GM20431 (cell line): Measurements from ENCODE around the gene NLRC4.
"Not testable (repeated sequence)": the region's sequence is repeated elsewhere in the genome, so short reads cannot be mapped to it uniquely, and the experiment has no call there.

ENCODE experiments used
- in situ Hi-C: fragments of 300-500 bp; cut with MseI, MboI; formaldehyde crosslinking; loops from one replicate; pipeline ENCODE4 v1.15.0; 2020; ENCODE audit warnings: low sequenced_read_pairs; ENCODE audit not compliant: unreplicated experiment

NLRC4 gene

GRCh38 chr2:32264422-32265105, at the start of gene NLRC4:
TSS of gene NLRC4 (minus strand) at chr2:32264886. CDS start at chr2:32256775, 8,111 bp downstream.
- in situ Hi-C loops: no loop called here

GRCh38 chr2:32310577-32310976, 45.9 kb upstream of the NLRC4 start:
- in situ Hi-C loops: no loop called here

- in situ Hi-C loops: not testable (repeated sequence)
Observed at GRCh38 chr2:32293966-32294562, 29.4 kb upstream of the NLRC4 start.

GRCh38 chr2:32293493-32293892, 28.8 kb upstream of the NLRC4 start:
- in situ Hi-C loops: not testable (repeated sequence)

- in situ Hi-C loops: no loop called here
Observed at GRCh38 chr2:32291746-32292145, 27.1 kb upstream of the NLRC4 start.

- in situ Hi-C loops: no loop called here
Observed at GRCh38 chr2:32290000-32290339, 25.3 kb upstream of the NLRC4 start.

GRCh38 chr2:32289165-32289999, 24.7 kb upstream of the NLRC4 start:
- in situ Hi-C loops: no loop called here

- in situ Hi-C loops: no loop called here
Observed at GRCh38 chr2:32284321-32284720, 19.6 kb upstream of the NLRC4 start.

- in situ Hi-C loops: no loop called here
Observed at GRCh38 chr2:32278478-32278853, 13.8 kb upstream of the NLRC4 start.

GRCh38 chr2:32277674-32278477, 13.2 kb upstream of the NLRC4 start, which contains the start of gene YIPF4:
TSS of gene YIPF4 (plus strand) at chr2:32277904. CDS start at chr2:32278156, 252 bp downstream.
- in situ Hi-C loops: no loop called here

- in situ Hi-C loops: no loop called here
Observed at GRCh38 chr2:32277363-32277673, 12.6 kb upstream of the NLRC4 start.

GRCh38 chr2:32275790-32276189, 11.1 kb upstream of the NLRC4 start:
- in situ Hi-C loops: not testable (repeated sequence)

GRCh38 chr2:32274289-32274688, 9.6 kb upstream of the NLRC4 start:
- in situ Hi-C loops: no loop called here

GRCh38 chr2:32272279-32272678, 7.6 kb upstream of the NLRC4 start:
- in situ Hi-C loops: no loop called here

GRCh38 chr2:32271063-32271462, 6.4 kb upstream of the NLRC4 start:
- in situ Hi-C loops: no loop called here

GRCh38 chr2:32262105-32262504, 2.6 kb downstream of the NLRC4 start:
- in situ Hi-C loops: no loop called here

- in situ Hi-C loops: no loop called here
Observed at GRCh38 chr2:32260376-32260775, 4.3 kb downstream of the NLRC4 start.

- in situ Hi-C loops: no loop called here
Observed at GRCh38 chr2:32258242-32258641, 6.4 kb downstream of the NLRC4 start.

GRCh38 chr2:32250290-32250689, 14.4 kb downstream of the NLRC4 start:
- in situ Hi-C loops: no loop called here

GRCh38 chr2:32249731-32250236, 14.9 kb downstream of the NLRC4 start:
- in situ Hi-C loops: no loop called here
